ENCODE results near the gene CEBPA.
A peak's percentile ranks its signal among the peaks of the same experiment; 100 is the strongest.
"Not testable (repeated sequence)": the region's sequence is repeated elsewhere in the genome, so short reads cannot be mapped to it uniquely, and the experiment has no call there.

Gene CEBPA

DNA sequence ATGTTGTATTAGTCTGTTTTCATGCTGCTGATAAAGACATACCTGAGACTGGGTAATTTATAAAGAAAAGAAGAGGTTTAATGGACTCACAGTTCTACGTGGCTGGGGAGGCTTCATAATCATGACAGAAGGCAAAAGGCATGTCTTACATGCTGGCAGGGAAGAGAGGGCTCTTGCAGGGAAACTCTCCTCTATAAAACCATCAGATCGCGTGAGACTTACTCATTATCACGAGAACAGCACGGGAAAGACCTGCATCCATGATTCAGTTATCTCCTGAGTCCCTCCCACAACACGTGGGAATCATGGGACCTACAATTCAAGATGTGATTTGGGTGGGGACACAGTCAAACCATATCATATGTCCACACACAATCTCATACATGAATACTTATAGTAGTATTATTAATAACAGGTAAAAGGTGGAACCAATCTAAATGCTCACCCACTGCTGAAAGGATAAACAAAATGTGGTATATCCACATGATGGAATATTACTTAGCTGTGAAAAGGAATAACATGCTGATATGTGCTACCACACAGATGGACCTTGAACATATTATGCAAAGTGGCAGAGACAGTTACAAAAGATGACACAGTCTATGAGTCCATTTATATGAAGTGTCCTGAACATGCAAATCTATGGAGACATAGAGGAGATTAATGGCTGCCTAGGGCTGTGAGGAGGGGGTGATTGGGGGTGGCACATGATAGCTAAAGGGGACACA is 20.9 kb upstream of the CEBPA start:
- DNase-seq: no peak

DNA sequence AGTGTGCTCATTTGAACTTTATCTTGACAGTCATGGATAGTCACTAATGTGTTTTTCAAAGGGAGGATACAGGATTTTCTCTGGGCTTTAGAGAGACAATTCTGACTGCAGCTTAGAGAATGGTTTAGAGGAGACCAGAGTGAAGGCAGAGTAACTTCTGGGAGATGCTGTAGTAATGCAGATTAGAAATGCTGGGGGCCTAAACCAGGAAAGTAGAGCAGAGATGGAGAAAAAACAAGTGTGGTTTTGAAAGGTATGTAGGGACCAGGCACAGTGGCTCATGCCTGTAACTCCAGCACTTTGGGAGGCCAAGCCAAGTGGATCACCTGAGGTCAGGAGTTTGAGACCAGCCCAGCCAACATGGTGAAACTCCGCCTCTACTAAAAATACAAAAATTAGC is 18.3 kb upstream of the CEBPA start:
- no peak for DNase-seq

DNA sequence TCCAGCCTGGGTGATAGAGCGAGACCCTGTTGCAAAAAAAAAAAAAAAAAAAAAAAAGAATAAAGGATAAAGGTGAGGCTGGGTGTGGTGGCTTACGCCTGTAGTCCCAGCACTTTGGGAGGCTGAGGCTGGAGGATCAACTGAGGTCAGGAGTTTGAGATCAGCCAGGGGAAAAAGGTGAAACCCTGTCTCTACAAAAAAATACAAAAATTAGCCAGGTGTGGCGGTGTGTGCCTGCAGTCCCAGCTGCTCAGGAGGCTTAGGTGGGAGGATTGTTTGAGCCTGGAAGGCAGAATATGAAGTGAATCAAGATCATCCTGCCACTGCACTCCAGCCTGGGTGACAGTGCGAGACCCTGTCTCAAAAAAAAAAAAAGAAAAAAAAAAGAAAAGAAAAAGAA is 15.7 kb upstream of the CEBPA start:
- not testable (repeated sequence) for DNase-seq

- DNase-seq: no peak
Observed at GRCh38 chr19:33317517-33317916, 15.2 kb upstream of the CEBPA start.

DNA sequence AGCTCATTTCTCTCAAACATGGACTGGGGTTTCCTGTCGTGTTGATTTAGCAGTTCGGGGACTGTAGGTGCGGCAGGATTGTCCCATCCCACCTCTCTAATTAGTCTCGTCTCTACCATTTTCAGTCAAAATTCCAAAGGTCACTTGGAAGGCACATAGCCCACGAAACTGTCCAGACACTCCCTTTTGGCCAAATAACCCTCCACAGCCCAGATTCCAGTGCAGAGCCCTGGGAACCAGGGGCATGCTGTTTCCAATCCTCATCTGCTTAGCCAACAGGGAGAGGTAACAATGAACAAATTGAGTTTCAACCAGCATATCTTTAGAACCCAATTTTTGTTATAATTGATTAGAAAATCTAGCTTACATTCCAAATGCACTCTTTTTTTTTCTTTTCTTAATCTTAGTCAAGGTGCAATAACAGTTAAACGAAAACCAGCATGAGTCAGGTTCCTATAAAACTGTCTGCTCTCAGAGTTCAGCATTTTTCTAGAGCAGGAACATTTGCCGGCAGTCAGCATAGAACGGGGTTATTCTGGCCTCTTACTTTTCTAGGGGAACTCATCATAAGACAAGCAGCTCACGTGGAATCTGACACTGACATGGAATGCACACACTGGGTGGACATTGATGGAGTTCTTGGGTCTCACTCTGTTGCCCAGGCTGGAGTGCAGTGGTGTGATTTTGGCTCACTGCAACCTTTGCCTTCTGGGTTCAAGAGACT is 14.4 kb upstream of the CEBPA start:
- no peak for DNase-seq

GRCh38 chr19:33312808-33313207 is 10.5 kb upstream of the CEBPA start:
- DNase-seq: not testable (repeated sequence)

DNA sequence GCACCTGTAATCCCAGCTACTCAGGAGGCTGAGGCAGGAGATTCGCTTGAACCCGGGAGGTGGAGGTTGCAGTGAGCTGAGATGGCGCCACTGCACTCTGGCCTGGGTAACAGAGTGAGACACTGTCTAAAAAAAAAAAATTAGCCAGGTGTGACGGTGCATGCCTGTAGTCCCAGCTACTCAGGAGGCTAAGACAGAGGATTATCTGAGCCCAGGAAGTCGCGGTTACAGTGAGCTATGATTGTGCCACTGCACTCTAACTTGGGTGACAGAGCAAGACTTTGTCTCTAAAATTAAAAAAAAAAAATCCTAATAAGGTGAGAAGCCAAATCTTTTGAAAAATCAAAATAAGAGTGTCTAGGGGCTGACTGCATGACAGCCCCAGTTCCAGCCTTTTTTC is 9.7 kb upstream of the CEBPA start:
- no peak for DNase-seq

- no peak for DNase-seq
Observed at GRCh38 chr19:33311326-33311682, 9.0 kb upstream of the CEBPA start.

DNA sequence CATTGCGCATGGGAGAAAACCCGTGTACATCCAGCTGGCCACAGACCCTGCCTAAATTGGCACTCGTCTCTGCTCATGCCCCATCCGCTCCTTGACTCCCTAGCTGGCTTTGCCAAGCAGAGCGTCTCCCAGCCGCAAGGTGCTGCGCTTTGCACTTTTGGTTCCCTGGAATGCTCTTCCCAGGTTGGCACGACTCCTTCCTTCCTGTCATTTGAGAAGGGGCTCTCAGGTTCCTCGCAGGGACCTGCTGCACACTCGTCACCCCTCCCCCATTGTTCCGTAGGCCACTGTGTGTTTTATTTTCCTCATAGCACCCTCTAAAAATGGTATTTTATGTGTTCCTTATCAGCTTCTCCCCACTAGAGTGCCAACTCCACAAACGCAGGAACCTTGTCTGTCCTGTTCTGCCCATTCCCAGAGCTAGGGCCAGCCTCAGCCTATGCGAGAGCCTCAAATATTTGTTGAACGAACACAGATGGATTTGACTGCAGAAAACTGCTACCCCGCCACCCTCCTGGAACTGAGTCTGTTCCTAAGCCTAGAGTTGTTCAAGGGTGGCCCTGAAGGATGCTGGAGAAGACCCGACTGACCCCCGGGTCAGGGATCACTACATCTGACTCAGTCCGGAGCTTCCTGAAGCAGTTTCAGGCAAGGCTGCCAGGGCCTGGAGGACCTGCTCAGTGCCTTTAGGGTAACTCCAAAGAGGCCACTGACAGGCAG is 8.4 kb upstream of the CEBPA start:
- no peak for DNase-seq

DNA sequence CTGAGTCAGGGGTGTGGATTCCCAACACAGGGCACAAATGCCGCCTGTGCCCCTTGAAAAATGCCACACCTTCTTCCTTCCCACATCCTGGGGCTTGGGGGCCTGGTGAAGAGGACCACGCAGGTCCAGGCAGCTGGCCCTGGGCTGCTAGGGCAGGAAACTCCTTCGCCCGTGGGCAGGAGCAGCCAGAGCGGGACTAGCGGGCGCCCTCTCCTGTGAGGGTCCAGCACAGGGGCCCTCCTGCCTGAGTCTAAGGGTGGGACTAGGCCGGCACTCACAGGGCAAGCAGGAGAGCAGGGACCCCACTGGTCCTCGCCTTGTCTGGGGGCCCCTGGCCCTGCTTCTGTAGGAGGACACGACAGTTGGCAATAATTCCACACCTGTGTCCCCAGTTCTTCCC is 7.5 kb upstream of the CEBPA start:
- DNase-seq: no peak

- no peak for DNase-seq
Observed at GRCh38 chr19:33306853-33307792, 4.8 kb upstream of the CEBPA start.

GRCh38 chr19:33306191-33306590 is 3.9 kb upstream of the CEBPA start:
- DNase-seq: no peak

GRCh38 chr19:33304760-33305647 is 2.7 kb upstream of the CEBPA start:
- DNase-seq: no peak

- DNase-seq: no peak
Observed at GRCh38 chr19:33304371-33304759, 2.0 kb upstream of the CEBPA start.

DNA sequence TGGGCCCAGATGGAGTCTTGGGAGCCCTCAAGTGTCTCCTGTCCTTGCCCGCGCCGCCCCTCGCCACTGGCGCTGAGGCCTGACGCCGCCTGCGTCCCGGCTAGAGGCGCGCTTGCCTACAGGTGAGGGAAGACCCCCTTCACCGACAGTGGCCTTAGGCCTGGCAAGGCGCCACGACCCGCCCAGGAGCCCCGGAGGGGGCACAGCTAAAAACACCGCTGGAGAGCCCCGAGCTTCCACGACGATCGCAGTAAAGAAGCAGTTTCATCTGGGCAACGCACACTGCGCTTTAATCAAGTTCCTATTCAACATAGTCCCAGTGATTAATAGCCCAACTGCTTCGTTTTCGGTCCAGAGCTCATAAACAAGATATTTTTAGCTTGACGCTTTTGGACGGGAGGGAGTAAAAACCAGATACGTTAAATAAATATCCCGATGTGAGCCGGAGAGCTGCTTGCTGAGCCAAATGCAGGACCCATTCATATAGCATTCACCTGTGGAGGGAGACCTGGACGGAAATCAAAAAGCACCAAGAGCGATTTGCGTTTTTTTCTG is 1.5 kb upstream of the CEBPA start:
- DNase-seq: no peak

DNA sequence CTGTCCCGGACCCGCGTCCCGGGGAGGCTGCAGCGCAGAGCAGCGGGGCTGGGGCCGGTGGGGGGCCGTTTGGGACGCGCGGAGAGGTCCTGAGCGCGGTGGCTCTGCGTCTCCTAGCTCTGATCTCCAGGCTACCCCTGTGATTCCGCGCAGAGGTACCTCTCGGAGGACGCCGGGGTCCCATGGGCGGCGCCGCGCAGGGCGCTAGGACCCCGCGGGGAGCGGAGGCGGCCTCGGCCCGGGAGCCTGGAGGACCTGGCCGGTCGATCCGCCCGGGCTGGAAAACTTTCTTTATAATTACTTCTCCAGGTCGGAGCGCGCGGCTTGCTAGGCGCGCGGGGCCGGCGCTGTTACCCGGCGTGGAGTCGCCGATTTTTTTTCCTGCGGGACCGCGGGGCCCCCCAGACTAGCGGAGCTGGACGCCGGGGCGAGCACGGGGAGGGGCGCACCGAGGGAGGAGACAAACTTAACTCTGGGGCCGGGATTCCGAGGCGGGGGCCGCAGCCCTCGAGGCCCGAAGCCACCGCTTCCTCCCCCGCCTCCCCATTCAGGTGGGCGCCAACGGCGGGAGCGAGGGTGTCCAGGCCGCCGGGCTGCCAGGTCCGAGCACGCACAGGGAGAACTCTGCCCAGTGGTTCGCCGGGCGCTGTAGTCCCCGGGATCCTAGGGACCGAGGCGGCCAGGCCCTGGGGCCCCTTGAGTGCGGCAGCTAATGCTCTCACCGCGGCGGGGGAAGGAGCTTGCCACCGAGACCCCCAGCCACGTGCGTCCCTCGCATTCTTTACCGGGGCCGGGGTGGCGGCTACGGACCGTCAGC is 848 bp upstream of the CEBPA start:
- peak; percentile 29 for DNase-seq

GRCh38 chr19:33301900-33302174 is 497 bp downstream of the CEBPA start:
- no peak for DNase-seq

DNA sequence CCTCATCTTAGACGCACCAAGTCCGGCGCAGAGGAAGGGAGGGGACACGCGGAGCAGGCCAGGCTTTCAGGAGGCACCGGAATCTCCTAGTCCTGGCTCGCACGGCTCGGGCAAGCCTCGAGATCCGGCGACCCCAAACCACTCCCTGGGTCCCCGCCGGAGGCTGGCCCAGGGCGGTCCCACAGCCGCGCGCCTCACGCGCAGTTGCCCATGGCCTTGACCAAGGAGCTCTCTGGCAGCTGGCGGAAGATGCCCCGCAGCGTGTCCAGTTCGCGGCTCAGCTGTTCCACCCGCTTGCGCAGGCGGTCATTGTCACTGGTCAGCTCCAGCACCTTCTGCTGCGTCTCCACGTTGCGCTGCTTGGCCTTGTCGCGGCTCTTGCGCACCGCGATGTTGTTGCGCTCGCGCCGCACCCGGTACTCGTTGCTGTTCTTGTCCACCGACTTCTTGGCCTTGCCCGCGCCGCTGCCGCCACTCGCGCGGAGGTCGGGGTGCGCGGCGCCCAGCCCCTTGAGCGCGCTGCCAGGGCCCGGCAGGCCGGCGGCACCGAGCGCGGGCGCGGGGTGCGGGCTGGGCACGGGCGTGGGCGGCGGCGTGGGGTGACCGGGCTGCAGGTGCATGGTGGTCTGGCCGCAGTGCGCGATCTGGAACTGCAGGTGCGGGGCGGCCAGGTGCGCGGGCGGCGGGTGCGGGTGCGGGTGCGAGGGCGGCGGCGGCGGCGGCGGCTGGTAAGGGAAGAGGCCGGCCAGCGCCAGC is 1.0 kb downstream of the CEBPA start:
- no peak for DNase-seq

DNA sequence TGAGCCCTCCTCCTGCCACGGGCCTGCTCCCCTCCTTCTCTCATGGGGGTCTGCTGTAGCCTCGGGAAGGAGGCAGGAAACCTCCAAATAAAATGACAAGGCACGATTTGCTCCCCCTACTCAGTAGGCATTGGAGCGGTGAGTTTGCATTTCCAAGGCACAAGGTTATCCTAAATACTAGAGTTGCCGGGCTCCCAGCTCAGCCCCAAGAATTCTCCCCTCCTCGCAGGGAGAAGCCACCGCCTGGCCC is 1.5 kb downstream of the CEBPA start:
- no peak for DNase-seq

Data from NCI-H1105 treated with DMSO at 0.1 percent for 48 hours (cell line).